ENCODE results near the gene RAB10. TPM values are rescaled to one million over a fixed set of nuclear protein-coding genes. Genes with fewer than 3 reads are reported as not detected.

RAB10 gene
- total RNA-seq, 6 donors from 2014 or later = 81.7 to 139 (median 106) TPM

- Histone ChIP-seq H3K9me3 (no peaks in the 10 kb centered on the region), H3K36me3 (no peaks in the 10 kb centered on the region), H3K27me3 (no peaks in the 10 kb centered on the region), H3K4me1 (peaks cover 3 to 16% (median 10%) of the 10 kb centered on the region in 4 donors), H3K27ac (no peak overlapping the region), H3K4me3 (no peak overlapping the region)
- ATAC-seq (ENCODE audit: low FRiP score in 2 of 2) (no peak), DNase-seq (no peak)
- TF ChIP-seq POLR2A (IDR thresholded peaks at IDR 0.05) (no peak), POLR2AphosphoS5 (IDR thresholded peaks at IDR 0.05) (no peak), CTCF (IDR thresholded peaks at IDR 0.05) (no peak), EP300 (IDR thresholded peaks at IDR 0.05) (no peak)
- WGBS, 2 donors = 43 to 50% methylated on average over 2 of the region's 2 CpGs
Observed at GRCh38 chr2:26148501-26148900, 114.6 kb downstream of the RAB10 start.

- ATAC-seq (ENCODE audit: low FRiP score in 2 of 2) (no peak), DNase-seq (no peak)
- 78 to 80% methylated on average over 12 of the region's 12 CpGs for WGBS, 2 donors
- Histone ChIP-seq H3K9me3 (peaks cover 0 to 6% (median 1%) of the 10 kb centered on the region in 4 donors), H3K27ac (no peak overlapping the region), H3K4me3 (no peak overlapping the region), H3K4me1 (peaks cover 0 to under 1% (median 0%) of the 10 kb centered on the region in 4 donors), H3K36me3 (no peaks in the 10 kb centered on the region), H3K27me3 (no peaks in the 10 kb centered on the region)
- TF ChIP-seq CTCF (IDR thresholded peaks at IDR 0.05) (no peak), EP300 (IDR thresholded peaks at IDR 0.05) (no peak), POLR2A (IDR thresholded peaks at IDR 0.05) (no peak), POLR2AphosphoS5 (IDR thresholded peaks at IDR 0.05) (no peak)
Observed at GRCh38 chr2:26150243-26150642, 116.4 kb downstream of the RAB10 start.

GRCh38 chr2:26157580-26157979 is 123.7 kb downstream of the RAB10 start:
- H3K27me3 ChIP-seq = no peaks in the 10 kb centered on the region
- H3K4me3 ChIP-seq = no peak overlapping the region
- TF ChIP-seq EP300 (IDR thresholded peaks at IDR 0.05) (no peak), POLR2AphosphoS5 (IDR thresholded peaks at IDR 0.05) (no peak), POLR2A (IDR thresholded peaks at IDR 0.05) (no peak), CTCF (IDR thresholded peaks at IDR 0.05) (no peak)
- DNase-seq (no peak), ATAC-seq (ENCODE audit: low FRiP score in 2 of 2) (no peak)
- H3K27ac ChIP-seq = no peak overlapping the region
- no peaks in the 10 kb centered on the region for H3K36me3 ChIP-seq
- no peaks in the 10 kb centered on the region for H3K4me1 ChIP-seq
- peaks cover 0 to 6% (median 1%) of the 10 kb centered on the region in 4 donors for H3K9me3 ChIP-seq
- 94 to 96% methylated on average over 5 of the region's 5 CpGs for WGBS, 2 donors

- no peaks in the 10 kb centered on the region for H3K27me3 ChIP-seq
- ATAC-seq (ENCODE audit: low FRiP score in 2 of 2) = no peak
- WGBS, 2 donors = 79 to 87% methylated on average over 5 to 7 of the region's 7 CpGs
- no peaks in the 10 kb centered on the region for H3K36me3 ChIP-seq
- H3K9me3 ChIP-seq = no peaks in the 10 kb centered on the region
- DNase-seq = no peak
- H3K27ac ChIP-seq = no peak overlapping the region
- H3K4me3 ChIP-seq = no peak overlapping the region
- no peak for TF ChIP-seq POLR2AphosphoS5 (IDR thresholded peaks at IDR 0.05)
- TF ChIP-seq POLR2A (IDR thresholded peaks at IDR 0.05) = no peak
- TF ChIP-seq CTCF (IDR thresholded peaks at IDR 0.05) = no peak
- TF ChIP-seq EP300 (IDR thresholded peaks at IDR 0.05) = no peak
- H3K4me1 ChIP-seq = no peaks in the 10 kb centered on the region
Observed at GRCh38 chr2:26161926-26162325, 128.0 kb downstream of the RAB10 start.

- no peak for ATAC-seq (ENCODE audit: low FRiP score in 2 of 2)
- Histone ChIP-seq H3K36me3 (no peaks in the 10 kb centered on the region), H3K9me3 (no peaks in the 10 kb centered on the region), H3K4me1 (no peaks in the 10 kb centered on the region), H3K4me3 (no peak overlapping the region), H3K27me3 (no peaks in the 10 kb centered on the region), H3K27ac (no peak overlapping the region)
- TF ChIP-seq POLR2AphosphoS5 (IDR thresholded peaks at IDR 0.05) (no peak), CTCF (IDR thresholded peaks at IDR 0.05) (no peak), EP300 (IDR thresholded peaks at IDR 0.05) (no peak), POLR2A (IDR thresholded peaks at IDR 0.05) (no peak)
- DNase-seq = no peak
- 89 to 93% methylated on average over 10 of the region's 10 CpGs for whole genome bisulfite sequencing, 2 donors
Observed at GRCh38 chr2:26162963-26163362, 129.1 kb downstream of the RAB10 start.

Measured in upper lobe of left lung (tissue), 6 donors.